ENCODE data around the gene RALGAPA1. TPM values are rescaled to one million over a fixed set of nuclear protein-coding genes. Genes with fewer than 3 reads are reported as not detected.

Gene RALGAPA1
- total RNA-seq, 1 experiment from 2014 or later: 31.7 TPM

- Mint-ChIP-seq H3K9me3 (peaks cover 16% of the 10 kb centered on the region), H3K4me3 (no peak overlapping the region), H3K27me3 (ENCODE audit: low read depth) (no peaks in the 10 kb centered on the region), H3K4me1 (peaks cover 4% of the 10 kb centered on the region; the same call in 1 of the 2 replicates), H3K36me3 (peaks cover 33% of the 10 kb centered on the region), H3K27ac (no peak overlapping the region)
- TF ChIP-seq ZNF423 (CRISPR knock-in tag; IDR thresholded peaks at IDR 0.05) (no peak), GTF2I (CRISPR knock-in tag; conservative IDR thresholded peaks at IDR 0.05) (no peak), NR1H2 (CRISPR knock-in tag; IDR thresholded peaks at IDR 0.05) (no peak), E2F4 (CRISPR knock-in tag; IDR thresholded peaks at IDR 0.05; ENCODE audit: borderline replicate concordance, low read depth) (no peak), E2F5 (CRISPR knock-in tag; IDR thresholded peaks at IDR 0.05) (no peak), ZNF671 (CRISPR knock-in tag; IDR thresholded peaks at IDR 0.05) (no peak), ATF1 (CRISPR knock-in tag; IDR thresholded peaks at IDR 0.05) (no peak), JAZF1 (CRISPR knock-in tag; IDR thresholded peaks at IDR 0.05) (no peak), GABPB1 (CRISPR knock-in tag; IDR thresholded peaks at IDR 0.05) (no peak), RORB (CRISPR knock-in tag; IDR thresholded peaks at IDR 0.05) (no peak)
- TF ChIP-seq, protein P1, sequence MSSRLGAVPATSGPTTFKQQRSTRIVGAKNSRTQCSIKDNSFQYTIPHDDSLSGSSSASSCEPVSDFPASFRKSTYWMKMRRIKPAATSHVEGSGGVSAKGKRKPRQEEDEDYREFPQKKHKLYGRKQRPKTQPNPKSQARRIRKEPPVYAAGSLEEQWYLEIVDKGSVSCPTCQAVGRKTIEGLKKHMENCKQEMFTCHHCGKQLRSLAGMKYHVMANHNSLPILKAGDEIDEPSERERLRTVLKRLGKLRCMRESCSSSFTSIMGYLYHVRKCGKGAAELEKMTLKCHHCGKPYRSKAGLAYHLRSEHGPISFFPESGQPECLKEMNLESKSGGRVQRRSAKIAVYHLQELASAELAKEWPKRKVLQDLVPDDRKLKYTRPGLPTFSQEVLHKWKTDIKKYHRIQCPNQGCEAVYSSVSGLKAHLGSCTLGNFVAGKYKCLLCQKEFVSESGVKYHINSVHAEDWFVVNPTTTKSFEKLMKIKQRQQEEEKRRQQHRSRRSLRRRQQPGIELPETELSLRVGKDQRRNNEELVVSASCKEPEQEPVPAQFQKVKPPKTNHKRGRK (CRISPR knock-in tag; IDR thresholded peaks at IDR 0.05; ENCODE audit: borderline replicate concordance): no peak
- TF ChIP-seq, protein P2, sequence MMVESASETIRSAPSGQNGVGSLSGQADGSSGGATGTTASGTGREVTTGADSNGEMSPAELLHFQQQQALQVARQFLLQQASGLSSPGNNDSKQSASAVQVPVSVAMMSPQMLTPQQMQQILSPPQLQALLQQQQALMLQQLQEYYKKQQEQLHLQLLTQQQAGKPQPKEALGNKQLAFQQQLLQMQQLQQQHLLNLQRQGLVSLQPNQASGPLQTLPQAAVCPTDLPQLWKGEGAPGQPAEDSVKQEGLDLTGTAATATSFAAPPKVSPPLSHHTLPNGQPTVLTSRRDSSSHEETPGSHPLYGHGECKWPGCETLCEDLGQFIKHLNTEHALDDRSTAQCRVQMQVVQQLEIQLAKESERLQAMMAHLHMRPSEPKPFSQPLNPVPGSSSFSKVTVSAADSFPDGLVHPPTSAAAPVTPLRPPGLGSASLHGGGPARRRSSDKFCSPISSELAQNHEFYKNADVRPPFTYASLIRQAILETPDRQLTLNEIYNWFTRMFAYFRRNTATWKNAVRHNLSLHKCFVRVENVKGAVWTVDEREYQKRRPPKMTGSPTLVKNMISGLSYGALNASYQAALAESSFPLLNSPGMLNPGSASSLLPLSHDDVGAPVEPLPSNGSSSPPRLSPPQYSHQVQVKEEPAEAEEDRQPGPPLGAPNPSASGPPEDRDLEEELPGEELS (CRISPR knock-in tag; IDR thresholded peaks at IDR 0.05): no peak
- TF ChIP-seq, protein P3, sequence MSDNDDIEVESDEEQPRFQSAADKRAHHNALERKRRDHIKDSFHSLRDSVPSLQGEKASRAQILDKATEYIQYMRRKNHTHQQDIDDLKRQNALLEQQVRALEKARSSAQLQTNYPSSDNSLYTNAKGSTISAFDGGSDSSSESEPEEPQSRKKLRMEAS (CRISPR knock-in tag; IDR thresholded peaks at IDR 0.05): no peak
- TF ChIP-seq, protein P4, sequence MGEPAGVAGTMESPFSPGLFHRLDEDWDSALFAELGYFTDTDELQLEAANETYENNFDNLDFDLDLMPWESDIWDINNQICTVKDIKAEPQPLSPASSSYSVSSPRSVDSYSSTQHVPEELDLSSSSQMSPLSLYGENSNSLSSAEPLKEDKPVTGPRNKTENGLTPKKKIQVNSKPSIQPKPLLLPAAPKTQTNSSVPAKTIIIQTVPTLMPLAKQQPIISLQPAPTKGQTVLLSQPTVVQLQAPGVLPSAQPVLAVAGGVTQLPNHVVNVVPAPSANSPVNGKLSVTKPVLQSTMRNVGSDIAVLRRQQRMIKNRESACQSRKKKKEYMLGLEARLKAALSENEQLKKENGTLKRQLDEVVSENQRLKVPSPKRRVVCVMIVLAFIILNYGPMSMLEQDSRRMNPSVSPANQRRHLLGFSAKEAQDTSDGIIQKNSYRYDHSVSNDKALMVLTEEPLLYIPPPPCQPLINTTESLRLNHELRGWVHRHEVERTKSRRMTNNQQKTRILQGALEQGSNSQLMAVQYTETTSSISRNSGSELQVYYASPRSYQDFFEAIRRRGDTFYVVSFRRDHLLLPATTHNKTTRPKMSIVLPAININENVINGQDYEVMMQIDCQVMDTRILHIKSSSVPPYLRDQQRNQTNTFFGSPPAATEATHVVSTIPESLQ (CRISPR knock-in tag; IDR thresholded peaks at IDR 0.05): no peak
- TF ChIP-seq, protein P5, sequence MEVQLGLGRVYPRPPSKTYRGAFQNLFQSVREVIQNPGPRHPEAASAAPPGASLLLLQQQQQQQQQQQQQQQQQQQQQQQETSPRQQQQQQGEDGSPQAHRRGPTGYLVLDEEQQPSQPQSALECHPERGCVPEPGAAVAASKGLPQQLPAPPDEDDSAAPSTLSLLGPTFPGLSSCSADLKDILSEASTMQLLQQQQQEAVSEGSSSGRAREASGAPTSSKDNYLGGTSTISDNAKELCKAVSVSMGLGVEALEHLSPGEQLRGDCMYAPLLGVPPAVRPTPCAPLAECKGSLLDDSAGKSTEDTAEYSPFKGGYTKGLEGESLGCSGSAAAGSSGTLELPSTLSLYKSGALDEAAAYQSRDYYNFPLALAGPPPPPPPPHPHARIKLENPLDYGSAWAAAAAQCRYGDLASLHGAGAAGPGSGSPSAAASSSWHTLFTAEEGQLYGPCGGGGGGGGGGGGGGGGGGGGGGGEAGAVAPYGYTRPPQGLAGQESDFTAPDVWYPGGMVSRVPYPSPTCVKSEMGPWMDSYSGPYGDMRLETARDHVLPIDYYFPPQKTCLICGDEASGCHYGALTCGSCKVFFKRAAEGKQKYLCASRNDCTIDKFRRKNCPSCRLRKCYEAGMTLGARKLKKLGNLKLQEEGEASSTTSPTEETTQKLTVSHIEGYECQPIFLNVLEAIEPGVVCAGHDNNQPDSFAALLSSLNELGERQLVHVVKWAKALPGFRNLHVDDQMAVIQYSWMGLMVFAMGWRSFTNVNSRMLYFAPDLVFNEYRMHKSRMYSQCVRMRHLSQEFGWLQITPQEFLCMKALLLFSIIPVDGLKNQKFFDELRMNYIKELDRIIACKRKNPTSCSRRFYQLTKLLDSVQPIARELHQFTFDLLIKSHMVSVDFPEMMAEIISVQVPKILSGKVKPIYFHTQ (CRISPR knock-in tag; IDR thresholded peaks at IDR 0.05): no peak
- ChIA-PET CTCF (no interaction called here), POLR2A (no interaction called here)
- ATAC-seq (no peak), DNase-seq (ENCODE audit: low spot score) (no peak)
Measured at GRCh38 chr14:35849122-35849521, 40.0 kb upstream of the RALGAPA1 start.

All from WTC11 (cell line).